NCI-H510A treated with DMSO at 0.1 percent for 48 hours (cell line): Measurements from ENCODE around the gene EHD4.

Source experiments
- DNase-seq: peaks from one replicate; lab custom pipeline; 2025; lab: John Stamatoyannopoulos, UW

The EHD4 gene

DNA sequence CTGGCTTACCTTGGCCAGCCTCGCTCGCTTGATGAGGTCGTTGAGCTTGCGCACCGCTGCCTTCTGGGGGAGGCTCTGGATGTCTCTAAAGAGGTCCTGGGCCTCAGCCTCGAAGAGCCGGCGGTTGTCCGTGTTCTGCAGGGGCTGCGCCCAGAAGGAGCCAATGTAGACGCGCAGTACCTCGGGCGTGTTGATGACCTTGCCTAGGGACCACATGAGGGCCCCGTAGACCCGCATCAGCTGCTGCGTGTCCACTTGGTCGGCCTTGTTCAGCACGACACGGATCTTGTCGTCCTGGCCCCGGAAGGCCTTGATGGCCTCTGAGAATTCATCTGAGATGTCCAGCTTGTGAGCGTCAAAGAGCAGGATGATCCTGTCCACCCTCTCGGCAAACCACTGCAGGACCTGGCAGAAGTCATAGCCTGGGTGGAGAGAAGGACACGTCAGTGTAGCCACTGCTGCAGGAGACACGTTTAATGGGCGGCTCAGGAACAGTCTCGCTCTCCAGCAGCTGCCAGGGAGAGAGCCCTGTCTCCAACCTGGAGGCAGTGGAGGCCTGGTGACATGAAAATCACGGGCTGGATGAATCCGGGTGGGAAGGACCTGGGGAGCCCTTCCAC is 53.0 kb downstream of the EHD4 start:
- no peak for DNase-seq

DNA sequence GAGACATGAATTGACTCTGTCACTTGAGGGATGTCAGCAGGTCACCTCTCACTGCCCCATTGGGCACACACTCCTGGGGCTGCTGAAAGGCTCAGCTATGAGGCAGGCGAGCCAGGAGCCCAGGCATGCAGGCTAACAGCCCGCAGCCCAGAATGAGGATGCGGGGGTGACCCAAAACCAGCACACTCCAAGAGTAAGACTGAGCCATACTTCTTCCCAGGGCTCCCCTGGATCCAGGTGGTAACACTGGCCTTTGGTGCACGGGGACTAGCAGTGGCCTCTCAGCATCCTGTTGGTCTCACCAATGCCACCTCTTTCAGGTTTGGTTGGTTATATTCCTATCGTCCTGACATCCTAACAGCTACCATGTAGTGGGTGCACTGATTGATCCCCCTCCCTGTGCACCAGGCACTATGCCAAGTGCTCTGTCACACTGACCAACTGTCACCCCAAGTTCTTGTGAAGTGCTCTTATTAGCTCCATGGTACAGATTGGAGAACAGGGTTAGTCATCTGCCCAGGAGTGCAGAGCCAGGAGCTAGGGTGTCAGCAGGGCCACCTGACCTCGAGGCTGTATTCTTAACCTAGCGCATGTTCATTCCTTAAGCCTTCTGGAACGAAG is 53.7 kb downstream of the EHD4 start:
- no peak for DNase-seq

DNA sequence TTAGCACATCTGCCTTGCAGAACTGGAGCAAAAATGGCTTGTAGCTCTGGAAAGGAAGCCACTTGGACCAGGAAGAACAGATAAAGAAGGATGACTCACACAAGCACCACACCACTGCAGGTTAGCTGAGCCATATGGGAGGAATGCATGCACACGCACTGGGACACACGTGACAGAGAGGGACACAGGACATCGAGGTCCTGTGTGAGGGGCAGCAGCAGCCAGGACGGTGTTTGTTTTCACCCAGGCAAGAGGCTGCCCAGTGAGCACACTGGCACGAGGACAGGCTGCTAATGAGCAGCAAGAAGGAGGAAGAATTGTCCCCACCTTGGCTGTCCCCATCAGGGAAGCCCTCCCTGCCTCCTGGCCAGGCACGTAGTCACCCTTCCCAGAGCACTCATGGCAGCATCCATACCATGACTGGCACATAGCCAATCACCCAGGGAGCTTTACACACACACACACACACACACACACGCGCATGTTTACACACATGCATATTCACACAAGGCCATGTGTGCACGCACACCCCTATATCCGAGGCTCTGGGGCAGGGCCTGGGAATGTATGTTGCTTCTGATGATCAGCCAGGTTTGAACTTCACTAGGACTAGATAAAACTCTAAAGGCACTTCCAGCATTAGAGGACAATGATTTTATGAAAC is 54.5 kb downstream of the EHD4 start:
- DNase-seq: no peak

DNA sequence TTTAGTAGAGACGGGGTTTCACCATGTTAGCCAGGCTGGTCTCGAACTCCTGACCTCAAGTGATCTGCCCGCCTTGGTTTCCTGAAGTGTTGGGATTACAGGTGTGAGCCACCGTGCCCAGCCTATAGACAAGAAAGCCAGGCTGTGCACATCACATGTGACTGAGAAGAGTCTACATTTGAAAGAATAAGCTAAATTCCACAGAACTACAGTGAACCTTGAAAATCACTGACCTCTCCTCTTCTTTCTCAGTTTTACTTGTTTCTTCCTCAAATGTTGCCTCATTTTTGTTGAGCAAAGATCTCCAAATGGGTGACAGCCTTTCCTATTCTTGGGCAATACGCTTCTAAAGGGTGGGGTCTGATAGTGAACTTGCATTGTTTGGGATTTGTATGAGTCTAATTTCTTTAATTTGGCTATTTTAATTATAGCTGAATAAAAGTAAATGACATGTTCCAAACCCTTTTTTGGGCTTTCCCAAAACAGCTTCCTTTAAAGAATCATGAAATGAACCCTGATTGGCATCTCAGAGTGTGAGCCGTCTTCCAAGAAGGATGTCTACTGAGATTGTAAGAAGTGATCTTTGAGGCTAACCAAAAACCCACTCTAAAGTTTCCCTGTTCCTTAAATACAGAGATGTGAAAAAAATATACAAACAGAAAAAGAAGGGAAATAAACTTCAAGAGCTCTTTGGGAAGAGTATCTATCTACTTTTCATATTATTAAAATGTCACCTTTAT is 56.9 kb downstream of the EHD4 start:
- no peak for DNase-seq

DNA sequence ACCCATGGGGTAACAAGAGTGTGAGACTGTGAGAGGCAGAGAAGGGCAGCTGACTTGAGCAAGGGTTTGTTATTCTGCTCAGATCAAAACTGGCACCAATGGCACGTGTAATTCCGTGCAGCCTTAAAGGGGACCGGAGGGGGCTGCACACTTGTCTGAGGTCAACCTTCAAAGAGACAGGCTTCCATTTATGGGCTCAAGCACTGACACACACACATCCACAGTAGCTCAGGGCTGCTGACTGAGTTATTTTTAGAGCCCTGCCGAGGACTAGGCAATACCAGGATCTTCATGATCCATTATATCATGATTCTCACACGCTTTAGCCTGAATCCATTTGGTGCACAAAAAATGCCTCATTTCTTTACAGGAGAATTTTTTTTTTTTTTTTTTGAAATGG is 57.9 kb downstream of the EHD4 start:
- DNase-seq: no peak

DNA sequence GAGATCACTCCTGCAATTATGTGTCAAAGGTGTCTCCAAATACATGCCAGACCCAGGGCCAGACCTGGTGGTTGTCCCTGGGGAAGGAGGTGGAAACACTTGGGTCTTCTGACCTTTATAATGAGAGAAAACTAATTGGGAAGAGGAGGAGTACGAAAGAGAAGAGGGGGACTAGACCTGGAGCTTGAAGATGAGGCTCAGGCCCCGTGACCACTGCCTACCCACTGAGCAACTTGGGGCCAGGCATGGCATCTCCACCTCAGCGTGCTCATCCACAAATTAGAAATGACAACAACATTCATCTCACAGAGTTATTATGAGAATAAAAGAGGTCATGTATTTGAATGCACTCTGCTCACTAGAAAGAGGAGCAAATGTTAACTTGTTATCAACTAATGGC is 59.1 kb downstream of the EHD4 start:
- no peak for DNase-seq

DNA sequence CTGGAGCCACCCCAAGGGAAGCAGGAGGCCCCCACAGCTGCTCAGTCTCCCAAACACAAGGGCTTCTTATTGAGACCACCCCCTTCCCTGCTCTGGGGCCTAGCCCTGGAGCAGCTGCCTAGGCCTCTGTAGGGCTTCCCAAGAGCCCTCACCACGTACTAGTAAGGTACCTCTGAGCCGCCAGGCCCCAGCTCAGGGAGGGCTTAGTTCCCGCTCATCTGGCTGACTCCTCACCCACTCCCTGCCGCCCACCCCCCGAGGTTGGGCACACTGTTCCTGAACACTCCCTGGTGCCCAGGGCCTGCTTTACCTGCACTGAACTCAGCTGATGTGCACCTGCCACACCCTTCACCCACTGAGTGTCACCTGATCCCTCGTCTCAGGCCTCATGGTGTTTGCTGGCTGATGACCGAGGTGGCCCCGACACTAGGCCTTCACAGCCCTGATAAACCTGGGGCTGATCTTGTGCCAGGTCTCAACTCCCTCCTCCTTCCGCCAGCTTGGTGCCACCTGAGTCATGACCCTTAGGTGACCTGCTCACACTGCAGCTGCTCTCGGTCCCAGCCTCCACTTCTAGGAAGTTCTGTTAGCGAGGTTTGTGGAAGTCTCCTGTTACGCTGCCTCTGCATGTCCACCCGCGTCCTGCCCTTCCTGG is 60.5 kb downstream of the EHD4 start:
- peak; percentile 69 for DNase-seq

DNA sequence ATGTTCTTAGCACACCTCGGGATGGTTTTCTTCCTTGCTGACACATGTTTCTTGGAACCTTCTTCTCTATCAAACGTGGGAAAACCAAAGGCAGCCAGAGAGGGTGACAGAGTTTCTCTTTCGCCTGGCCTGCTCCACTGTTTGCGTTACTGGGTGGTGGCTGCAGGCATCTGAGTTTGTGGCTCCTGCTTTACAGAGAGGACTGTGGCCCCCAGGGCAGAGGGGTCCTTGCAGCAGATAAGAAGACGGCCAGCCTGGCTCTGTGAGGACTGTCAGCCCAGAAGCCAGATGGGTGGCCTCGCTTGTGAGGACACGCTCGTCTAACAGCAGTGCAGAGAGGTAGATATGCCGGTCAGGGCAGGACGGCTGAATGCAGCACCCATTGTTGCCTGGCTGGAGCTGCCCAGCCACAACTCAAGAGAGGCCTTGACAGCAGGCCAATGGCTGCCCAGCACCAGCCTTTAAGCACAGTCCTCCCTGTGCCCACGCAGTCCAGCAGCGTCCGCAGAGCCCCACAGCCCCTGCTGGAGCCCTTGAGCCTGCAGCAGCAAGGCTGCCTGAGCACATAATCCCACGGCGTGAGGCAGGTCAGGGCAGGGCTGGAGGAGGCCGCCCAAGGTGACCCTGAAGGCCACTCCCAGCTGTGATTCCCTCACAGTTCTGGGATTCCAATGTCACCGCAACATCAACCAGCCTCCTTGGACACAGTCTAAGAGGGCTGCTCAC is 63.5 kb downstream of the EHD4 start:
- DNase-seq: no peak

DNA sequence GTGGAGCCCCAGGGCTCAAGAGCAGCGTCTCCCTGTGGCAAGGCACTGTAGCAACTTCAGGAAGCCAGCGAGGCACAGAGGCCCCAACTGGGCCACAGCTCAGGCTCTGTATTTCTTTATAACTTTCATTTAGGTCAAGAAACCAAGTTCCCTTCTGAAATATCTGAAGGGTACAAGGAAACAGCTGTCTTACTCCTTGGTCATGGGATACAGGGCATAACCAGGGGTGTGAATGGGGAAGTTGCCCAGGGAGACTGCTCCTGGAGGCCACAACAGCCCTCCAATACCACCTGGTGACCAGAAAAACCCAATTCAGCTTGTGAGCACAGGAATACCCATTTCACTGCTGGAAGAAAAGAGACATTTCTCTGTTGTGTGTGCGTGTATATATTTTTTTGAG is 65.2 kb downstream of the EHD4 start:
- no peak for DNase-seq

DNA sequence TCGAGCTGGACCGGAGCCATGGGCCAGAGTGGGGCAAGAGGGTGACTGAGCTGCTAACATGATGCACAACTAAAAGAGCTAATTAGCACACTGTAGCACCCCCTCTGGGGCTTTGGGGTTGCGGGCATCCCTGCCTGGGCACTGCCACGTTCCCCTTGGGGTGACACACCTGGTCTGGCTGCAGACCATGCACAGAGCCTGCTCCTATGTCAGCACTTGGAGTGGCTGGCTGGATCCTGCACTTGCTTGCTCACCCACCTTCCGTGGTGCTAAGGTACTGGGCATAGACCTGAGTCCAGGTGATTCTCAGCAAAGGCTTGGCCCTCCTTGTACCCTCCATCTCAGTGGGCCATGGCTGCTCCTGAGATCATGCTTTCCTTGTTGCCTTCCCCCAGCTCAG is 65.7 kb downstream of the EHD4 start:
- DNase-seq: no peak

DNA sequence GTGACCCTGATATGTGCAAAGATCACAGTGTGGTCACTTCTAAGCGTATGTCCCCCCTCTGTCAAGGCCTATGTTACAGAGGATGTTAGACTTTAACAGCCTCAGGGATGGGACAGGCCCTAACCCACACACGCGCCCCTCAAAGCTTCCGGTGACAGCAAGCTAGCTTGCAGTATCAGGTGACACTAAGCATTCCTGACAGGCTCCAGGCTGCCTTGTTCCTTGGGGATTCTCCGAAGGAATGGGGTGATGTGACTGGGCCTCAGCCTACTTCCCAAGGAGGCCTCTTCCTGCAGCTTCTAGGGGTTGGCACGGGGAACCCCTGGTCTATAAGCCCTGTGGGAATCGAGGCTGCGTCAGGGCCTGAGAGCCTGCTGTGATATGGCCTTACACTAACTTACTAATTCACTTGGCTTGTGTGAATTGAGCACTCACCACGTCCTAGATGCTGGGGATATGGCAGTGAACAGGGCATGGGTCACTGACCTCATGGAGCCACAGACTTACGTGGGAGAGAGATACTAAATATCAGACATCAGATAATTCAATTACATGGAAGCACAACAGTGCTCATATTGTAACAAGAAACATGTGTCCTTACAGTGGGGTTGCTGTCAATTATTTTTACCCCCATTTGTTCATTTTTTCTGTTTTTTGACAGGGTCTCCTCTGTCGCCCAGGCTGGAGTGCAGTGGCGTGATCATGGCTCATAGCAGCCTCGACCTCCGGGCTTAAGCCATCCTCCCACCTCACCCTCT is 67.1 kb downstream of the EHD4 start:
- no peak for DNase-seq

DNA sequence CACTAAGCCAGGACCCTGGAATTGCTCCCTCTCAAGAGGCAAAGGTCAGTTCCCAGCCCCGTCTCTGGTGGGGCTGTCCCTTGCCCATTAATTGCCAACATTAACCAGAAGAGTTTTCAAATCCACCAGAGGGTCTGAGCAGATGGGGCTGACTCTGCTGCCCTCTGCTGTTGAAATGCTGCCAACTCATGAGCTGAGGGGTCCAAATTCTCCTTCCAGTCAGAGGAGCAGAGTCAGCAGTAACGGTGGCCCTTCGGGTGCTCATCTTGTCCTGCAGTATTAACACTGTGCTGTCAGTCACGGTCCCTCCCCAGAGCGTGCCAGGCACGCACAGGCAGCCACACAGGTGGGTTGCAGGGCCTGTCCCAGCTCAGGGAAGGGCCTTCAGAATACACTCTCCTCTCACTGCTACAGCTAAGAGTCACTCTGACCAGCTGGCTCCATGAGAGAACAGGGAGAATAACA is 67.8 kb downstream of the EHD4 start:
- peak; percentile 58 for DNase-seq

DNA sequence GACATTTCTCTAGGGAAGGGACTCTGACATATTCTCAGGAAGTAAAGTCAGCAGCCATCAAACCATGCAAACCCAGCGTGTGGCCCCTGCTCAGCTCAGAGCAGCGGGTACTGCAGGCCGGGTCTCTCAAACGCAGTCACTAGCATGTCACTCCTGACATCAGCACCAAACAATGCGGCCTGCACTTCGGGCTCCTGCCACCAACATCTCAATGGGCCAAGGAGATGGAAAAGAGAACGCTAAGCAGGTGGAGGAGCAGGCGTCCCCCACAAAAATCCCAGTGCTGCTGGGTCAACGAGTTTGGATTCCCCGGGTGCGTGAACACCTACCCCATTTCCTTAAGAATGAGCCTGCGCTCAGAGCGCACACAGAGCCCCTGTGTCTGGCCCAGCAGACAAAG is 68.6 kb downstream of the EHD4 start:
- DNase-seq: no peak

DNA sequence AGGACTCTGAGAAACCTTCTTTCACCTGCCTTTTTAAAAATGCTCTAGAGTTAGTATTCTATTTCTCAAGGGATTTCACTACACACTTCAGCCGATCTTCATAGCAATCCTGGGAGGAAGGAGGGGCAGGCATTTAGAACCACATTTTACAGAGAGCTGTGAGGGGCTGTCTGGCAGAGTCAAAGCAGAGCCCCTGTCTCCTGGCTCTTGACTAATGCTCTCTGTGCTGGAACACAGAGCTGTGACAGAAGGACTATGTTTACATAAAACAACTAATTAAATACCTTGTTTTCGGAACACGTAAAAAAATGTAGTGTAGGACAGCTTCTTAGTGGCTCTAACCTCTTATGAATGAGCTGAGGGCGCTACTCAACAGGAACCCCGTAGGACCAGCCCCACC is 70.9 kb downstream of the EHD4 start:
- DNase-seq: no peak

DNA sequence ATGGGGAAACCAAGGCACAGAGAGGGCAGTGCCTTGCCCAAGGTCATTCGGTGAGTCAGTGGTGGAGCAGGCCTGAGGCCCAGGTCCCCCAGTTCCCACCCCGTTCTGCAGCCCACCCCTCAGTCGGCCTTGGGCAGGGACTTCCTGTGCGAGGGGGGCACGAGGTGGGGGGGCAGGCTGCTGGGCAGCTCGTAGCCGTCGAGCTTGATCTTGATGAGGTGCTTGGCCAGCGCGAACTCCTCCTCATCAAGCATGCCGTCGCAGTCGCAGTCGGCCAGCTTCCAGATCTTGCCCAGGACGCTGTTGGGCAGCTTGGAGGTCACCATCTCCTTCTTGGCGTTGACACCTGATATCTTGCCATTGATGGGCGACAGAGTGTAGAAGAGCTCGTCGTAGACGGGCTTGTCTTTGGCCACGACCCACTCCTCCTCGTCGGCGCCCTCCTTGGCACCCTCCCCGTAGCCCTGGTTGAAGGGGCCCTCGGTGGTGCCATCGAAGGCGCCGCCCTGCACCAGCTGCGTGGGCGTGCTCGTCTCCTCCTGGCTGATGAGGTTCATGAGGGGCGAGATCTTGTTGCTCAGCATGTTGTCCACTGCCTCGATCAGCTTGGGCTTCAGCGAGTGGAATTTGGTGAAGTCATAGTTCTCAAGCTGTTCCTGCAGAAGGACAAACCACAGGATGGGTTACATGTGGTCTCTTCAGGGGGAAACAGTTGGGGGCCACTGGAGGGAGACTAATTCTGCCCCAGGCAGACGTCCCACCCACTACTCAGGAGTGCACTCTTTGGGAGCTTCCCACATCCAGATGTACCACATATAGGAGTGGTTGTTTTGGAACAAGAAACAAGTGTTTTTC is 71.6 kb downstream of the EHD4 start:
- DNase-seq: no peak

DNA sequence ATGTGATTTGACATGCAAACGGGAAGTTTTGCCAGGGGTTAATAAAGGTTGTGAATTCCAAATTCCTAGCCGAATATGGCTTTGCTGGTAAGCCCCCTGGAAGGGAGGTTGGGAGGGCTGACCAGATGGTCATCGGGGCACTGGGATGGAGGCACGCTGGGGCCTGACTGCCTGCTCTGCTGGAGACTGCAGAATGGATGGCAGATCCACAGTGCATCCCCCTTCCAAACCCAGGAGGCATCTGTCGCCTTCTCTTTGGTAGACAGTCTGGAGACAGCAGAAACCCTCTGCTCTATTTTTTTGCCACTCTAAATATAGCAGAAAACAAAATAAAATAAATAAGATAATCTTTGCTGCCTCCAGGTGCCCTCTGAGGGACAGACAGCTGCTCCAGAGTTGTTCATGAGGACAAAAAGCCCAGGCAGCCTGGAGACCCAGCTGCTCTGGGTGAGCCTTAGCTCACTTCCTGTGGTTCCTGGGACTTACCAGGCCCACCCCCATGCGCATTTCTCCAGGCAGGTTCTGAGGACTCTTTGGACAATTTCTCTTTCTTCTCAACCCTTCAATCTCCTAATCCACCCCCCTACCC is 72.4 kb downstream of the EHD4 start:
- no peak for DNase-seq

DNA sequence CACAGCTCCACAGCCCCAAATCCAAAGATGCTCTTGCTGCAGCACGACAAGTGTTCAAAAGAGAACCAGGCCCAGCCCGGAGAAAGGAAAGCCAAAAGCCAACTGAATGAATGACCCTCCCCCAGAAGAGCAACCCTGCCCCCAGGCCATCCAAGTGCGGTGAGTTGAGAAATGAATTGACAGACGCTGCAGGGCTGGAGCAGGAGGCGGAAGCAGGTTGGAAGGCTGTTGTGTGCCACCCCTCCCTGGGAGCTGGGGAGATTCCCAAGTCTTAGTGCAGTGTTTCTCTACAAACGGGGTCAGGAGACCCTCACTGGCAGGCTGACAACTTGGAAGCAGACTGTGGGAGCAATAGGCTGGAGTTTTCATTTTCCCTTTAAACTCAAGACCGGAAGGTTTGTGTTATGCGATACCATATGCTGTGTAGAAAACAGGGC is 75.0 kb downstream of the EHD4 start:
- DNase-seq: no peak

DNA sequence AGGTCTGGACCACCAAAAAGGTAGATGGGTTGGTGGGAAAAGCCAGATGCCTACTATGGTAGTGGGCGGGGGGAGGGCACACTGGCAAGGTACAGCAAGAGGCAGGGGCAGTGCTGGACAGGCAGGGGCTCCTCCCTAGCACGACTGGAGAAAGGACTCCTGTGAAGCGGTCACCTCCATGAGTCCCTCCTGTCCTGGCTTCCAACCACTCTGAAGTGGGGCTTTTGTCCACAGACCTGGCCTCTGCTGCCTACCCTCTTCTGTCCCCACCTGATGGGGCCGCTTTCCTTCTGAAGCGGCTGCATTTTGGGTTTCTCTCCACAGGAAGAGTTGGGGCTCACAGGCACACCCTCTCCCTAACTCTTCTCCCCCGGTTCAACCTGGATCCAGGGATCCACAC is 75.8 kb downstream of the EHD4 start:
- DNase-seq: no peak

DNA sequence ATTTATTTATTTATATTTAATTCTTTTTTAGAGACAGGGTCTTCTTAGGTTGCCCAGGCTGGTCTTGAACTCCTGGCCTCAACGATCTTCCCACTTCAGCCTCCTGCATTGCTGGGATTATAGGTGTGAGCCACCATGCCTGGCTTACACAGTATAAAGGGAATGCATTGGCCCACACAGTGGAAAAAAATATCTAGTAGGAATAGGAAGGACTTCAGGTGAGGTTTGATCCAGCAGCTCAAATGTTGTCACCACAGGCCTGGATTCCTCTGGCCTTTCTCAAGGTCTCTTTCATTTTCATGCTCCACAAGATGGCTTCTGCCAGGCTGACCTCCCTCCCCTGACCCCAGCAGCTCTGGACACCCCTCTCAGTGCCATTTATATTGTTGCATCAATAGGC is 76.4 kb downstream of the EHD4 start:
- DNase-seq: no peak

DNA sequence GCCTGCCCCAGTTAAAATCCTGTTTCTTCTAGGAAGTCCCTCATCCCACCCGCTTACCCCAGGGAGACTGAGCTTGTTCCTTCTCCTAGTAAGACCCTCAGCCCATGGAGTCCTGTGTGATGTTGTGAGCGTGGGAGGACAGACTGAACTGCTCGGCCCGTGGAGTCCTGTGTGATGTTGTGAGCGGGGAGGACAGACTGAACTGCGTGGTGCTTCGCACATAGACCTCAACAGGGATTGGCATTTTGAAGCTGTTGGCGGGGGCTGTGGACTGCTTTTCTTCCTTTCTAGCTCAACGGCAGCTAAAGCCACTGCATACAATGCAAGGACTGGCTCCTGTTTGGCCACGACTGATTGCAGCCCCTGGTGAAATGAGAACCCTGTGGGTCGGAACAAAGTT is 76.9 kb downstream of the EHD4 start:
- no peak for DNase-seq
